ENCODE data around the gene TMEM123. TPM values are rescaled to one million over a fixed set of nuclear protein-coding genes. Genes with fewer than 3 reads are reported as not detected.

The TMEM123 gene
- total RNA-seq, 4 donors from 2014 or later: 282 to 506 (median 336) TPM

GRCh38 chr11:102497061-102497460 lies 44.5 kb upstream of the TMEM123 start:
- no peak for TF ChIP-seq POLR2A (IDR thresholded peaks at IDR 0.05)
- peaks cover 0 to 5% of the 10 kb centered on the region in 2 donors for H3K4me1 ChIP-seq
- H3K36me3 ChIP-seq: no peaks in the 10 kb centered on the region
- H3K9me3 ChIP-seq: no peaks in the 10 kb centered on the region
- no peak for DNase-seq
- no peaks in the 10 kb centered on the region for H3K27me3 ChIP-seq
- H3K4me3 ChIP-seq (replicated peaks in 1 of 3): no peak overlapping the region
- no peak overlapping the region for H3K27ac ChIP-seq
- intact Hi-C loops (cut with DNase I): loop anchor here (5.0 kb wide), 2 partner anchors 105 to 160 kb away; no protein-coding TSS in a partner anchor
- 89 to 98% methylated on average over 3 to 4 of the region's 4 CpGs for WGBS, 2 donors

DNA sequence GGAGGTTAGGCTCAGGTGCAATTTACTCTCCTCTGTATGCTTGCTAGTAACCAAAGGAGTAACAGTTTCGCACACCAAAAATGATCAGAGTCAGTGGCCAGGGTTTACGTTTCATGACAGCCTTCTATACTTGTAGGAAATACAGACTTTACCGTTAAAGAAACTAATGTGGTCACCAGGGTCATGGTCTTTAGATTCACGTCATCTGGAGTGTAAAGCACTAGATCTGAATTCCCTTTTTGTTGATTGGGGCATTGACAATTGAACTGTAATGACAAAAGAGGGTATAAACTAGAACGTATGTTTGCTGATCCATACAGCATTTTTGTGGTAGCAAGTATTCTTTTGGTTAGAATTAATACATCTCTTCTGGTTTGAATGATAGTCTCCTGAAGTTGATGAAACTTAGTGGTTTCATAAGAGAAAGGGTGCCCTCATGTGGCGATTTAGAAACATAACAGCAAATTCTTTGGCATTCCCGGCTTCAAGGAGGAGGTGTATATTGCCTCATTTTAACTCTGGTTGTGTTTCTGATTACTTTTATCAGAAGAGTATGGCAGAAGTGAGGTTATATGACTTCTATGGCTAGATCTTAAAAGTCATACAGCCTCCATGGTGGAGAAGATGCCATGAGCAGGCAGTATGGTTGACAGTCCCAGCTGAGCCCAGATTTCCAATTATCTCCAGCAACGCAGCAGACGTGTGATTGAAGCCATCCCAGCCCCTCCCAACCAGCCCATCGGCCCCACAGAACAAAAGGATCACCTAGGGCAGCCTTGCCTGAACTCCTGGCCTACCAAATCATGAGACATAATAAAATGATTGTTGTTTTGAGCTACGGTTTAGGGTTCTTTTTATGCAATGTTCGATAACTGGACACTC lies 42.8 kb upstream of the TMEM123 start:
- H3K9me3 ChIP-seq: no peaks in the 10 kb centered on the region
- H3K36me3 ChIP-seq: no peaks in the 10 kb centered on the region
- no peak overlapping the region for H3K27ac ChIP-seq
- H3K4me3 ChIP-seq (replicated peaks in 1 of 3): no peak overlapping the region
- DNase-seq: peak in 1 of 2 donors; percentile 35
- 36 to 38% methylated on average over 12 of the region's 12 CpGs for WGBS, 2 donors
- TF ChIP-seq, protein P1, sequence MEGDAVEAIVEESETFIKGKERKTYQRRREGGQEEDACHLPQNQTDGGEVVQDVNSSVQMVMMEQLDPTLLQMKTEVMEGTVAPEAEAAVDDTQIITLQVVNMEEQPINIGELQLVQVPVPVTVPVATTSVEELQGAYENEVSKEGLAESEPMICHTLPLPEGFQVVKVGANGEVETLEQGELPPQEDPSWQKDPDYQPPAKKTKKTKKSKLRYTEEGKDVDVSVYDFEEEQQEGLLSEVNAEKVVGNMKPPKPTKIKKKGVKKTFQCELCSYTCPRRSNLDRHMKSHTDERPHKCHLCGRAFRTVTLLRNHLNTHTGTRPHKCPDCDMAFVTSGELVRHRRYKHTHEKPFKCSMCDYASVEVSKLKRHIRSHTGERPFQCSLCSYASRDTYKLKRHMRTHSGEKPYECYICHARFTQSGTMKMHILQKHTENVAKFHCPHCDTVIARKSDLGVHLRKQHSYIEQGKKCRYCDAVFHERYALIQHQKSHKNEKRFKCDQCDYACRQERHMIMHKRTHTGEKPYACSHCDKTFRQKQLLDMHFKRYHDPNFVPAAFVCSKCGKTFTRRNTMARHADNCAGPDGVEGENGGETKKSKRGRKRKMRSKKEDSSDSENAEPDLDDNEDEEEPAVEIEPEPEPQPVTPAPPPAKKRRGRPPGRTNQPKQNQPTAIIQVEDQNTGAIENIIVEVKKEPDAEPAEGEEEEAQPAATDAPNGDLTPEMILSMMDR (IDR thresholded peaks at IDR 0.05): peak in 5 of 6 experiments; percentile 28 to 87 (median 75)
- no peak for TF ChIP-seq POLR2A (IDR thresholded peaks at IDR 0.05)
- intact Hi-C loops (cut with DNase I): loop anchor here (5.0 kb wide), 2 partner anchors 103 to 158 kb away; no protein-coding TSS in a partner anchor
- H3K27me3 ChIP-seq: no peaks in the 10 kb centered on the region
- H3K4me1 ChIP-seq: peaks cover 0 to 5% of the 10 kb centered on the region in 2 donors

GRCh38 chr11:102494216-102494615 lies 41.7 kb upstream of the TMEM123 start:
- Histone ChIP-seq H3K9me3 (no peaks in the 10 kb centered on the region), H3K36me3 (no peaks in the 10 kb centered on the region), H3K4me1 (peaks cover 0 to 5% of the 10 kb centered on the region in 2 donors), H3K27ac (no peak overlapping the region), H3K27me3 (no peaks in the 10 kb centered on the region), H3K4me3 (replicated peaks in 1 of 3) (no peak overlapping the region)
- TF ChIP-seq POLR2A (IDR thresholded peaks at IDR 0.05): no peak
- TF ChIP-seq, protein P1 (IDR thresholded peaks at IDR 0.05): no peak
- DNase-seq: no peak
- 77 to 92% methylated on average over 6 of the region's 6 CpGs for WGBS, 2 donors
- intact Hi-C loops (cut with DNase I): no loop called here

DNA sequence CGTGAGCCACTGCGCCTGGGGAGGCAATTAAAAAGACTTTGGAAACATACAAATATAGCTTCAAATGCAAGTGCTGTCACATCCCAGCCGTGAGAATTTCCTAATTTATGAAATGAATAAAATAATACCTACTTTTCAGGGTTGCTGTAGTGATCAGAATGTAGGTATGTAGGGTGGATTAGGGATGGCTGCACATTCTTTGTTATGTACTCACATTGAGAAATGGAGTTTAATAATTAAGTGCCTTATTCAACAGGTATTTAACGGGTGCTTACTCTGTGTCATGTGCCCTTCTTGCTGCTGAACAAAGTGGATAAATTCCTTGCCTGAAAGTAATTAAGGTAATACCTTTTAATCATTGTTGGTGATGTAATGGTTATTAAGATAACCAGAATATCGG lies 41.0 kb upstream of the TMEM123 start:
- 82 to 90% methylated on average over 5 of the region's 5 CpGs for WGBS, 2 donors
- intact Hi-C loops (cut with DNase I): no loop called here
- Histone ChIP-seq H3K4me3 (replicated peaks in 1 of 3) (no peak overlapping the region), H3K4me1 (peaks cover 0 to 5% of the 10 kb centered on the region in 2 donors), H3K27me3 (no peaks in the 10 kb centered on the region), H3K36me3 (no peaks in the 10 kb centered on the region), H3K9me3 (no peaks in the 10 kb centered on the region), H3K27ac (no peak overlapping the region)
- DNase-seq: no peak
- TF ChIP-seq, protein P1 (IDR thresholded peaks at IDR 0.05): no peak
- TF ChIP-seq POLR2A (IDR thresholded peaks at IDR 0.05): no peak

DNA sequence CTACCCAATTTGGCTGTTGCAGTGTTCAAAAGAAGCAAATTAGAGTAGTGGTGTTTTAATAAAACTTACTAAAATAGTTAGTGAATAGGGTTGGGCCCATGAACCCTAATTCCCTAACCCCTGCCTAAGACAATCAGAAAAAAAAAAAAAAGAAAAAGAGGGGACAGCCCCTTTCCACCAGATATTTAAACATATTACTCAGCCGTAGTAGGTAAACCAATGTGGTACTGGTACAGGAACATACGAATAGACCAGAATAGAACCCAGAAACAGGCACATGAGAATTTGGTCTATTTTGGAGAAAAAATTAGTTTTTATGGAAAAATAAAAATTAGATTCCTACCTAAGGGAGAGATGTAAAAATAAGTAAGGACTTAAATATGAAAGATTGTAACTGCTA lies 39.4 kb upstream of the TMEM123 start:
- no peak overlapping the region for H3K4me3 ChIP-seq (replicated peaks in 1 of 3)
- no peaks in the 10 kb centered on the region for H3K36me3 ChIP-seq
- H3K27me3 ChIP-seq: no peaks in the 10 kb centered on the region
- no peaks in the 10 kb centered on the region for H3K9me3 ChIP-seq
- peaks cover 0 to 8% of the 10 kb centered on the region in 2 donors for H3K4me1 ChIP-seq
- H3K27ac ChIP-seq: no peak overlapping the region
- DNase-seq: no peak
- intact Hi-C loops (cut with DNase I): no loop called here
- no peak for TF ChIP-seq POLR2A (IDR thresholded peaks at IDR 0.05)
- TF ChIP-seq, protein P1 (IDR thresholded peaks at IDR 0.05): no peak
- WGBS, 2 donors: 93 to 94% methylated on average over 2 of the region's 2 CpGs
